ENCODE results near the gene CAPN2.

CAPN2 gene

GRCh38 chr1:223776826-223777454 is 64.6 kb downstream of the CAPN2 start:
- Histone ChIP-seq H3K9me3 (ENCODE audit: control insufficient read depth, insufficient read depth, low read length) (no peaks in the 10 kb centered on the region), H3K27me3 (ENCODE audit: control insufficient read depth, insufficient read depth, low read length) (no peaks in the 10 kb centered on the region), H3K27ac (ENCODE audit: low read length) (no peak overlapping the region), H3K4me1 (ENCODE audit: control insufficient read depth, insufficient read depth, low read length) (no peaks in the 10 kb centered on the region), H3K4me3 (ENCODE audit: low read length) (no peak overlapping the region), H3K36me3 (ENCODE audit: control insufficient read depth, insufficient read depth, low read length) (peaks cover 7% of the 10 kb centered on the region)
- no CpG with 5 or more reads among the region's 10 CpGs for WGBS (ENCODE audit: insufficient coverage, insufficient read length)
- no peak for DNase-seq (ENCODE audit: low read depth, low spot score)

- Histone ChIP-seq H3K27me3 (ENCODE audit: control insufficient read depth, insufficient read depth, low read length) (no peaks in the 10 kb centered on the region), H3K36me3 (ENCODE audit: control insufficient read depth, insufficient read depth, low read length) (peaks cover 10% of the 10 kb centered on the region), H3K9me3 (ENCODE audit: control insufficient read depth, insufficient read depth, low read length) (no peaks in the 10 kb centered on the region), H3K27ac (ENCODE audit: low read length) (no peak overlapping the region), H3K4me3 (ENCODE audit: low read length) (no peak overlapping the region), H3K4me1 (ENCODE audit: control insufficient read depth, insufficient read depth, low read length) (no peaks in the 10 kb centered on the region)
- DNase-seq (ENCODE audit: low read depth, low spot score) = no peak
- no CpG with 5 or more reads among the region's 8 CpGs for WGBS (ENCODE audit: insufficient coverage, insufficient read length)
Measured at GRCh38 chr1:223780318-223780717, 68.0 kb downstream of the CAPN2 start.

- Histone ChIP-seq H3K36me3 (ENCODE audit: control insufficient read depth, insufficient read depth, low read length) (peaks cover 10% of the 10 kb centered on the region), H3K4me3 (ENCODE audit: low read length) (no peak overlapping the region), H3K4me1 (ENCODE audit: control insufficient read depth, insufficient read depth, low read length) (no peaks in the 10 kb centered on the region), H3K27ac (ENCODE audit: low read length) (no peak overlapping the region), H3K27me3 (ENCODE audit: control insufficient read depth, insufficient read depth, low read length) (no peaks in the 10 kb centered on the region), H3K9me3 (ENCODE audit: control insufficient read depth, insufficient read depth, low read length) (no peaks in the 10 kb centered on the region)
- no peak for DNase-seq (ENCODE audit: low read depth, low spot score)
- WGBS (ENCODE audit: insufficient coverage, insufficient read length) = no CpG with 5 or more reads among the region's 6 CpGs
Measured at GRCh38 chr1:223780949-223781348, 68.6 kb downstream of the CAPN2 start.

- no peak for DNase-seq (ENCODE audit: low read depth, low spot score)
- Histone ChIP-seq H3K4me3 (ENCODE audit: low read length) (no peak overlapping the region), H3K27me3 (ENCODE audit: control insufficient read depth, insufficient read depth, low read length) (no peaks in the 10 kb centered on the region), H3K4me1 (ENCODE audit: control insufficient read depth, insufficient read depth, low read length) (no peaks in the 10 kb centered on the region), H3K9me3 (ENCODE audit: control insufficient read depth, insufficient read depth, low read length) (no peaks in the 10 kb centered on the region), H3K36me3 (ENCODE audit: control insufficient read depth, insufficient read depth, low read length) (peaks cover 6% of the 10 kb centered on the region; the same call in 1 of the 2 replicates), H3K27ac (ENCODE audit: low read length) (no peak overlapping the region)
- WGBS (ENCODE audit: insufficient coverage, insufficient read length) = no CpG with 5 or more reads among the region's 1 CpG
Measured at GRCh38 chr1:223783676-223784075, 71.3 kb downstream of the CAPN2 start.

GRCh38 chr1:223784541-223784940 is 72.2 kb downstream of the CAPN2 start:
- Histone ChIP-seq H3K4me3 (ENCODE audit: low read length) (no peak overlapping the region), H3K4me1 (ENCODE audit: control insufficient read depth, insufficient read depth, low read length) (no peaks in the 10 kb centered on the region), H3K27ac (ENCODE audit: low read length) (no peak overlapping the region), H3K36me3 (ENCODE audit: control insufficient read depth, insufficient read depth, low read length) (peaks cover 6% of the 10 kb centered on the region; the same call in 1 of the 2 replicates), H3K27me3 (ENCODE audit: control insufficient read depth, insufficient read depth, low read length) (no peaks in the 10 kb centered on the region), H3K9me3 (ENCODE audit: control insufficient read depth, insufficient read depth, low read length) (no peaks in the 10 kb centered on the region)
- no CpG with 5 or more reads among the region's 4 CpGs for WGBS (ENCODE audit: insufficient coverage, insufficient read length)
- DNase-seq (ENCODE audit: low read depth, low spot score) = no peak

GRCh38 chr1:223785808-223786207 is 73.5 kb downstream of the CAPN2 start:
- no peak overlapping the region for H3K27ac ChIP-seq (ENCODE audit: low read length)

GRCh38 chr1:223788746-223789415 is 76.5 kb downstream of the CAPN2 start:
- DNase-seq (ENCODE audit: low read depth, low spot score) = no peak
- Histone ChIP-seq H3K36me3 (ENCODE audit: control insufficient read depth, insufficient read depth, low read length) (peaks cover 2% of the 10 kb centered on the region; the same call in 1 of the 2 replicates), H3K27ac (ENCODE audit: low read length) (no peak overlapping the region), H3K27me3 (ENCODE audit: control insufficient read depth, insufficient read depth, low read length) (no peaks in the 10 kb centered on the region), H3K4me1 (ENCODE audit: control insufficient read depth, insufficient read depth, low read length) (no peaks in the 10 kb centered on the region), H3K9me3 (ENCODE audit: control insufficient read depth, insufficient read depth, low read length) (no peaks in the 10 kb centered on the region), H3K4me3 (ENCODE audit: low read length) (no peak overlapping the region)
- WGBS (ENCODE audit: insufficient coverage, insufficient read length) = no CpG with 5 or more reads among the region's 4 CpGs

More at GRCh38 chr1:223785808-223786207, 73.5 kb downstream of the CAPN2 start:
- no peak for DNase-seq (ENCODE audit: low read depth, low spot score)
- Histone ChIP-seq H3K4me3 (ENCODE audit: low read length) (no peak overlapping the region), H3K36me3 (ENCODE audit: control insufficient read depth, insufficient read depth, low read length) (peaks cover 4% of the 10 kb centered on the region; the same call in 1 of the 2 replicates), H3K27me3 (ENCODE audit: control insufficient read depth, insufficient read depth, low read length) (no peaks in the 10 kb centered on the region), H3K9me3 (ENCODE audit: control insufficient read depth, insufficient read depth, low read length) (no peaks in the 10 kb centered on the region), H3K4me1 (ENCODE audit: control insufficient read depth, insufficient read depth, low read length) (no peaks in the 10 kb centered on the region)
- whole genome bisulfite sequencing (ENCODE audit: insufficient coverage, insufficient read length) = no CpG with 5 or more reads among the region's 5 CpGs

GRCh38 chr1:223792046-223792445 is 79.7 kb downstream of the CAPN2 start:
- WGBS (ENCODE audit: insufficient coverage, insufficient read length) = no CpG with 5 or more reads among the region's 2 CpGs
- peaks cover 5% of the 10 kb centered on the region; the same call in 1 of the 2 replicates for H3K36me3 ChIP-seq (ENCODE audit: control insufficient read depth, insufficient read depth, low read length)

GRCh38 chr1:223793716-223794115 is 81.4 kb downstream of the CAPN2 start:
- Histone ChIP-seq H3K4me3 (ENCODE audit: low read length) (no peak overlapping the region), H3K36me3 (ENCODE audit: control insufficient read depth, insufficient read depth, low read length) (peaks cover 11% of the 10 kb centered on the region), H3K4me1 (ENCODE audit: control insufficient read depth, insufficient read depth, low read length) (no peaks in the 10 kb centered on the region), H3K27ac (ENCODE audit: low read length) (no peak overlapping the region), H3K9me3 (ENCODE audit: control insufficient read depth, insufficient read depth, low read length) (no peaks in the 10 kb centered on the region), H3K27me3 (ENCODE audit: control insufficient read depth, insufficient read depth, low read length) (no peaks in the 10 kb centered on the region)
- DNase-seq (ENCODE audit: low read depth, low spot score) = no peak
- WGBS (ENCODE audit: insufficient coverage, insufficient read length) = no CpG with 5 or more reads among the region's 4 CpGs

More at GRCh38 chr1:223792046-223792445, 79.7 kb downstream of the CAPN2 start:
- no peak for DNase-seq (ENCODE audit: low read depth, low spot score)
- H3K27ac ChIP-seq (ENCODE audit: low read length) = no peak overlapping the region
- no peaks in the 10 kb centered on the region for H3K9me3 ChIP-seq (ENCODE audit: control insufficient read depth, insufficient read depth, low read length)
- H3K4me3 ChIP-seq (ENCODE audit: low read length) = no peak overlapping the region
- H3K27me3 ChIP-seq (ENCODE audit: control insufficient read depth, insufficient read depth, low read length) = no peaks in the 10 kb centered on the region
- H3K4me1 ChIP-seq (ENCODE audit: control insufficient read depth, insufficient read depth, low read length) = no peaks in the 10 kb centered on the region

GRCh38 chr1:223794136-223794880 is 82.0 kb downstream of the CAPN2 start:
- H3K27me3 ChIP-seq (ENCODE audit: control insufficient read depth, insufficient read depth, low read length) = no peaks in the 10 kb centered on the region
- DNase-seq (ENCODE audit: low read depth, low spot score) = no peak
- H3K36me3 ChIP-seq (ENCODE audit: control insufficient read depth, insufficient read depth, low read length) = peaks cover 11% of the 10 kb centered on the region
- no peaks in the 10 kb centered on the region for H3K4me1 ChIP-seq (ENCODE audit: control insufficient read depth, insufficient read depth, low read length)
- no peaks in the 10 kb centered on the region for H3K9me3 ChIP-seq (ENCODE audit: control insufficient read depth, insufficient read depth, low read length)
- no peak overlapping the region for H3K4me3 ChIP-seq (ENCODE audit: low read length)
- no peak overlapping the region for H3K27ac ChIP-seq (ENCODE audit: low read length)
- no CpG with 5 or more reads among the region's 9 CpGs for WGBS (ENCODE audit: insufficient coverage, insufficient read length)
